Fibroblast of lung (primary cell): ENCODE data around the gene ZNF804A. TPM values are rescaled to one million over a fixed set of nuclear protein-coding genes. Genes with fewer than 3 reads are reported as not detected.
A peak's percentile ranks its signal among the peaks of the same experiment; 100 is the strongest.

Experiments
- DNase-seq, 2 donors: peaks; one replicate each; pipeline versions ENCODE4 v3.0.0 to v3.0.0-alpha.2; 2010; ENCODE audit warnings: low read depth in 2 of 2
- H2AFZ ChIP-seq: 2 replicates; pipeline ENCODE4 v1.5.1; 2012; ENCODE audit warnings: low read length, control low read depth, inconsistent platforms
- H3K27ac ChIP-seq: 2 replicates; pipeline ENCODE4 v1.5.1; 2011; ENCODE audit warnings: low read length, control low read depth; ENCODE audit not compliant: insufficient read depth
- H3K27me3 ChIP-seq: 2 replicates; pipeline ENCODE4 v1.5.1; 2011; ENCODE audit warnings: mild to moderate bottlenecking, low read length; ENCODE audit not compliant: control insufficient read depth, insufficient read depth
- H3K36me3 ChIP-seq: 2 replicates; pipeline ENCODE4 v1.5.1; 2011; ENCODE audit warnings: low read length; ENCODE audit not compliant: control insufficient read depth, insufficient read depth
- H3K4me1 ChIP-seq: 2 replicates; pipeline ENCODE4 v1.5.1; 2011; ENCODE audit warnings: low read length; ENCODE audit not compliant: control insufficient read depth, insufficient read depth; ENCODE audit errors: extremely low read depth
- H3K4me2 ChIP-seq: 2 replicates; pipeline ENCODE4 v1.5.1; 2011; ENCODE audit warnings: low read length, control low read depth; ENCODE audit not compliant: insufficient read depth; ENCODE audit errors: extremely low read depth
- H3K4me3 ChIP-seq, 4 experiments: fragments of 200-600 bp in 1 of 4; sonication (generic) in 1 of 4; replicated peaks in 1 of 4; 2 replicates each; pipeline ENCODE4 v1.5.1; 2011 to 2016; ENCODE audit warnings: low read length in 4 of 4, low read depth in 3 of 4, mild to moderate bottlenecking in 3 of 4, control low read depth in 2 of 4, inconsistent platforms in 1 of 4, mixed read lengths in 1 of 4; ENCODE audit not compliant: insufficient read depth in 1 of 4; ENCODE audit errors: control extremely low read depth in 1 of 4
- H3K79me2 ChIP-seq: 2 replicates; pipeline ENCODE4 v1.5.1; 2012; ENCODE audit warnings: mild to moderate bottlenecking, low read length, inconsistent platforms; ENCODE audit not compliant: control insufficient read depth, insufficient read depth
- H3K9ac ChIP-seq: 2 replicates; pipeline ENCODE4 v1.5.1; 2011; ENCODE audit warnings: mild to moderate bottlenecking, low read length, control low read depth; ENCODE audit not compliant: insufficient read depth
- H3K9me3 ChIP-seq: 2 replicates; pipeline ENCODE4 v1.5.1; 2012; ENCODE audit warnings: low read depth, low read length; ENCODE audit not compliant: control insufficient read depth, insufficient read depth
- H4K20me1 ChIP-seq: 2 replicates; pipeline ENCODE4 v1.5.1; 2011; ENCODE audit warnings: low read length; ENCODE audit not compliant: control insufficient read depth, insufficient read depth; ENCODE audit errors: extremely low read depth
- CTCF ChIP-seq, 2 donors: IDR thresholded peaks in 1 of 2; conservative IDR thresholded peaks in 1 of 2; 1 replicate in 1 of 2; 2 replicates in 1 of 2; pipeline ENCODE4 v1.5.1; 2011 to 2012; ENCODE audit warnings: low read length in 2 of 2, control low read depth in 1 of 2, inconsistent platforms in 1 of 2, low read depth in 1 of 2, mild to moderate bottlenecking in 1 of 2
- EZH2 ChIP-seq: IDR thresholded peaks from 2 replicates; pipeline ENCODE4 v1.5.1; 2012; ENCODE audit warnings: low read length, control low read depth, mild to moderate bottlenecking; ENCODE audit errors: missing control alignments
- polyA plus RNA-seq, 2 donors: library from polyadenylated mRNA; depleted of rRNA in 1 of 2; stranded (reverse) in 1 of 2; unstranded in 1 of 2; fragments of >200 nt; gene quantifications; 2 replicates each; pipeline ENCODE4 v1.2.1, GENCODE V29; 2011 to 2012; ENCODE audit warnings: missing spikeins in 1 of 2
- total RNA-seq: library from RNA; depleted of rRNA; stranded (reverse); fragments of >200 nt; gene quantifications from 2 replicates; pipeline ENCODE4 v1.2.1, GENCODE V29; 2014

Gene ZNF804A
- total and polyA plus RNA-seq, 2 donors (not counting 1 experiment from before 2014, with no cell fraction given) = 3.0 to 6.9 TPM

GRCh38 chr2:184558713-184559464, 39.4 kb upstream of the ZNF804A start:
- peak in 1 of 2 donors; percentile 66 for DNase-seq
- H3K27me3 ChIP-seq = no peaks in the 10 kb centered on the region
- no peaks in the 10 kb centered on the region for H3K4me1 ChIP-seq
- no peaks in the 10 kb centered on the region for H3K9me3 ChIP-seq
- H4K20me1 ChIP-seq = no peaks in the 10 kb centered on the region
- H2AFZ ChIP-seq = no peak overlapping the region
- H3K9ac ChIP-seq = no peak overlapping the region
- H3K79me2 ChIP-seq = no peaks in the 10 kb centered on the region
- TF ChIP-seq EZH2 (no peak), CTCF (conservative IDR thresholded peaks at IDR 0.05 in 1 of 2, IDR thresholded peaks at IDR 0.05 in 1 of 2; ENCODE audit: low read depth in 1 of 2, low read length in 2 of 2) (no peak)
- H3K27ac ChIP-seq = no peak overlapping the region
- no peaks in the 10 kb centered on the region for H3K36me3 ChIP-seq
- no peak overlapping the region for H3K4me2 ChIP-seq
- H3K4me3 ChIP-seq = no peak overlapping the region

- TF ChIP-seq EZH2 (no peak), CTCF (conservative IDR thresholded peaks at IDR 0.05 in 1 of 2, IDR thresholded peaks at IDR 0.05 in 1 of 2; ENCODE audit: low read depth in 1 of 2, low read length in 2 of 2) (no peak)
- Histone ChIP-seq H3K36me3 (no peaks in the 10 kb centered on the region), H3K4me1 (no peaks in the 10 kb centered on the region), H2AFZ (no peak overlapping the region), H3K4me3 (no peak overlapping the region), H3K79me2 (no peaks in the 10 kb centered on the region), H3K4me2 (no peak overlapping the region), H3K27me3 (no peaks in the 10 kb centered on the region), H3K9me3 (no peaks in the 10 kb centered on the region), H3K27ac (no peak overlapping the region), H3K9ac (no peak overlapping the region), H4K20me1 (no peaks in the 10 kb centered on the region)
- DNase-seq = no peak
Measured at GRCh38 chr2:184560603-184561002, 37.7 kb upstream of the ZNF804A start.

GRCh38 chr2:184562532-184562931, 35.8 kb upstream of the ZNF804A start:
- H3K4me1 ChIP-seq = no peaks in the 10 kb centered on the region
- peak; percentile 14 to 54 for DNase-seq
- no peak for TF ChIP-seq EZH2
- no peak for TF ChIP-seq CTCF (conservative IDR thresholded peaks at IDR 0.05 in 1 of 2, IDR thresholded peaks at IDR 0.05 in 1 of 2; ENCODE audit: low read depth in 1 of 2, low read length in 2 of 2)
- no peaks in the 10 kb centered on the region for H3K79me2 ChIP-seq
- H3K27ac ChIP-seq = no peak overlapping the region
- no peak overlapping the region for H3K4me3 ChIP-seq
- H3K36me3 ChIP-seq = no peaks in the 10 kb centered on the region
- H3K27me3 ChIP-seq = no peaks in the 10 kb centered on the region
- no peak overlapping the region for H2AFZ ChIP-seq
- H3K4me2 ChIP-seq = no peak overlapping the region
- H4K20me1 ChIP-seq = no peaks in the 10 kb centered on the region
- no peaks in the 10 kb centered on the region for H3K9me3 ChIP-seq
- H3K9ac ChIP-seq = no peak overlapping the region
